ENCODE data around the gene SIPA1L3. TPM values are rescaled to one million over a fixed set of nuclear protein-coding genes. Genes with fewer than 3 reads are reported as not detected.

The SIPA1L3 gene
- total RNA-seq, 2 experiments from 2014 or later: 8.9 to 9.8 TPM

GRCh38 chr19:37935341-37935740 lies 28.3 kb downstream of the SIPA1L3 start:
- ATAC-seq: no peak
- DNase-seq: no peak
- intact Hi-C loops (cut with micrococcal nuclease): no loop called here
- TF ChIP-seq CTCF (IDR thresholded peaks at IDR 0.05): no peak
- ChIA-PET CTCF (no interaction called here), POLR2A (no interaction called here)
- no peaks in the 10 kb centered on the region for H3K27me3 Mint-ChIP-seq
- H3K27ac Mint-ChIP-seq: no peak overlapping the region
- peaks cover 32% of the 10 kb centered on the region for H3K36me3 Mint-ChIP-seq (ENCODE audit: low read depth)
- H3K9me3 Mint-ChIP-seq: peaks cover 20% of the 10 kb centered on the region
- peaks cover 15% of the 10 kb centered on the region for H3K4me1 Mint-ChIP-seq (ENCODE audit: low read depth)
- H3K4me3 Mint-ChIP-seq: no peak overlapping the region

GRCh38 chr19:37936166-37936565 lies 29.2 kb downstream of the SIPA1L3 start:
- DNase-seq (no peak), ATAC-seq (no peak)
- intact Hi-C loops (cut with micrococcal nuclease): no loop called here
- TF ChIP-seq CTCF (IDR thresholded peaks at IDR 0.05): no peak
- Mint-ChIP-seq H3K4me1 (ENCODE audit: low read depth) (peaks cover 12% of the 10 kb centered on the region), H3K4me3 (no peak overlapping the region), H3K9me3 (peaks cover 20% of the 10 kb centered on the region), H3K27me3 (no peaks in the 10 kb centered on the region), H3K36me3 (ENCODE audit: low read depth) (peaks cover 28% of the 10 kb centered on the region), H3K27ac (no peak overlapping the region)
- CTCF ChIA-PET: no interaction called here
- POLR2A ChIA-PET: no interaction called here

- ChIA-PET CTCF (no interaction called here), POLR2A (no interaction called here)
- no peak overlapping the region for H3K27ac Mint-ChIP-seq
- H3K27me3 Mint-ChIP-seq: no peaks in the 10 kb centered on the region
- no peak for DNase-seq
- intact Hi-C loops (cut with micrococcal nuclease): no loop called here
- ATAC-seq: no peak
- no peak for TF ChIP-seq CTCF (IDR thresholded peaks at IDR 0.05)
- H3K4me3 Mint-ChIP-seq: no peak overlapping the region
- H3K36me3 Mint-ChIP-seq (ENCODE audit: low read depth): peaks cover 28% of the 10 kb centered on the region
- H3K9me3 Mint-ChIP-seq: peaks cover 20% of the 10 kb centered on the region
- peaks cover 12% of the 10 kb centered on the region for H3K4me1 Mint-ChIP-seq (ENCODE audit: low read depth)
These were observed 29.9 kb downstream of the SIPA1L3 start for GRCh38 chr19:37936886-37937285.

GRCh38 chr19:37938353-37938752 lies 31.3 kb downstream of the SIPA1L3 start:
- DNase-seq (no peak), ATAC-seq (no peak)
- H3K27ac Mint-ChIP-seq: no peak overlapping the region
- H3K27me3 Mint-ChIP-seq: no peaks in the 10 kb centered on the region
- intact Hi-C loops (cut with micrococcal nuclease): no loop called here
- peaks cover 5% of the 10 kb centered on the region for H3K4me1 Mint-ChIP-seq (ENCODE audit: low read depth)
- H3K9me3 Mint-ChIP-seq: peaks cover 20% of the 10 kb centered on the region
- H3K4me3 Mint-ChIP-seq: no peak overlapping the region
- TF ChIP-seq CTCF (IDR thresholded peaks at IDR 0.05): no peak
- ChIA-PET POLR2A (interaction anchor here (0.9 kb wide), 1 partner anchor 90 kb away, joined by 4 read pairs; no protein-coding TSS in a partner anchor), CTCF (no interaction called here)
- peaks cover 26% of the 10 kb centered on the region for H3K36me3 Mint-ChIP-seq (ENCODE audit: low read depth)

- Mint-ChIP-seq H3K27ac (no peak overlapping the region), H3K4me1 (ENCODE audit: low read depth) (peaks cover 4% of the 10 kb centered on the region), H3K27me3 (no peaks in the 10 kb centered on the region), H3K36me3 (ENCODE audit: low read depth) (peaks cover 3% of the 10 kb centered on the region), H3K9me3 (peaks cover under 1% of the 10 kb centered on the region), H3K4me3 (no peak overlapping the region)
- intact Hi-C loops (cut with micrococcal nuclease): no loop called here
- DNase-seq (no peak), ATAC-seq (no peak)
- TF ChIP-seq CTCF (IDR thresholded peaks at IDR 0.05): no peak
- ChIA-PET CTCF (no interaction called here), POLR2A (no interaction called here)
These were observed 34.9 kb downstream of the SIPA1L3 start for GRCh38 chr19:37941782-37942515.

Data from activated CD8-positive, alpha-beta T cell treated with anti-CD3 and anti-CD28 coated beads for 36 hours (primary cell).